ENCODE results near the gene CNTNAP5.

CNTNAP5 gene

GRCh38 chr2:124162256-124162655, 137.2 kb downstream of the CNTNAP5 start:
- DNase-seq, result no peak

DNA sequence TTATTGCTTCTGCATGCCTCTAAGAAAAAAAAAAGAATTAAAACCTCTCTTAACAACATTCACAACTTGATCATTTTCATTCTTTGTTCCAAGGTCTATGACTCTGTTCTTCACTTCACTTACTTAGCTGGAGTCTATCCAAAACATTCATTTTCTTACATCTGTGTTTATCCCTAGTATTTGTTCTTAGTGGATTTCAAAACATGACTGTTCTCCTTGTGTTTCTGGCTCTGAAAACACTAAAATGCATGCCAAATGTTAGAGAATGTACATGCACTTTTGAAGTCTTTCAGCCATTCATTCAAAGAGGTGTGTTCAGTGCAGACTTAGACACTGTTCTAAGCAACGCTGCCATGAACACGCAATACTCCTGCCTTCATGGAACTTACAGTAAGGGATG, 138.8 kb downstream of the CNTNAP5 start:
- no peak for DNase-seq

GRCh38 chr2:124165698-124166097, 140.6 kb downstream of the CNTNAP5 start:
- DNase-seq, result no peak

GRCh38 chr2:124171472-124172063, 146.5 kb downstream of the CNTNAP5 start:
- no peak for DNase-seq

- DNase-seq, result no peak
These were observed 153.6 kb downstream of the CNTNAP5 start for GRCh38 chr2:124178719-124179118.

GRCh38 chr2:124180635-124181034, 155.5 kb downstream of the CNTNAP5 start:
- DNase-seq, result no peak

- no peak for DNase-seq
These were observed 161.7 kb downstream of the CNTNAP5 start for GRCh38 chr2:124186801-124187200.

GRCh38 chr2:124187948-124188347, 162.9 kb downstream of the CNTNAP5 start:
- DNase-seq, result no peak

DNA sequence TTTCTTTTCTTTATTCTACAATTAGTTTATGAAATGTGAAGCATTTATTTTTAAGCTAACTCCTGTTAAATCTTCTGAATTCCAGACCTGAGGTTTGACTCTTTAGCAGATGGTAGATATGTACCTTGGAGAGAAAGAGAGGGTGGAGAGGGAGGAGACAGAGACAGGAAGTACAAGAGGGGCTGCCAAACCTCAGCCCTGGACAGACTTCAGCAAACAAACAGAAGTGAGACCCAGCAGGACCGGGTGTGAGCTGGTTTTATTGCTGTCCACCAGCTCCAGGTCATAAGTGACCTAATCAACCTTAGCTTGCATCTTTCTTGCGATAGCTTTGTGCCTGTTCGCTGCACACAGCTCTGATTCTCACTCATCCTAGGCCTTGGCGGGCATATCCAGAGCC, 168.6 kb downstream of the CNTNAP5 start:
- no peak for DNase-seq

- DNase-seq, result no peak
These were observed 176.6 kb downstream of the CNTNAP5 start for GRCh38 chr2:124201713-124202112.

DNA sequence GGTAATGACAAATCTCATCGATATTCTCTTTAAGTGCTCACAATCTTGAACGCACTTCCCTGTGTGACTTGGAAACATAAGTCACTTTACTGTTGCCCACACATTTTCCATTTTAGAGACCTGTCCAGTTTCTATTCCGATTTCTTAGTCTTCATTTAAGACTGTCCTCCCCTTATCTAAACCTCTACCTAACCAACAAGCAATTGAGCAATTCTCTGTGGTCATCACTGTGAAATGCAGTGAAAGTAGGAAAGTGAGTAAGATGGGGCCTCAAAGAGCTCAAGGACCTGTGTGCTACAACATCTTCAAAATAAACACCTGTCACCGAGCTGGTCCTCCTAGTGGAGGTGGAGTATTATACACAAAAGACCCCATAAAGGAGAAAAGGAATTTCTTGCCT, 184.4 kb downstream of the CNTNAP5 start:
- no peak for DNase-seq

DNA sequence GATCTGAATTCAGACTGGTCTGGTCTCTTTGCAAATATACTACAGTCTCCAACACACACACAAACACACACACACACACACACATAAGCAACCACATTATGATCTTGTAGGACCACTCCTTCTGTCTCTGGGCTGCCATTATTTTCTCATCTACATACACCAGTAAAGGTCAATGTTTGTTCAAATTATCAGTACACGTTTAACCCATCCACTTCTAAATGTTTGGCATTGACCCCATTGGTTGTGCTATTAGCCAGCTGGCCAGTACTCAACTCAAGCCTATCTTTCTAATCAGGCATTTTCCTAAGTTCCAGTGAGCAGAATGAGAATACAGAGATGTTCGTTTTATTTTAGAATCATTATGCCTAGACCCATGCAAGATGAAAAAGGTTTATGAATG, 186.4 kb downstream of the CNTNAP5 start:
- DNase-seq, result no peak

DNA sequence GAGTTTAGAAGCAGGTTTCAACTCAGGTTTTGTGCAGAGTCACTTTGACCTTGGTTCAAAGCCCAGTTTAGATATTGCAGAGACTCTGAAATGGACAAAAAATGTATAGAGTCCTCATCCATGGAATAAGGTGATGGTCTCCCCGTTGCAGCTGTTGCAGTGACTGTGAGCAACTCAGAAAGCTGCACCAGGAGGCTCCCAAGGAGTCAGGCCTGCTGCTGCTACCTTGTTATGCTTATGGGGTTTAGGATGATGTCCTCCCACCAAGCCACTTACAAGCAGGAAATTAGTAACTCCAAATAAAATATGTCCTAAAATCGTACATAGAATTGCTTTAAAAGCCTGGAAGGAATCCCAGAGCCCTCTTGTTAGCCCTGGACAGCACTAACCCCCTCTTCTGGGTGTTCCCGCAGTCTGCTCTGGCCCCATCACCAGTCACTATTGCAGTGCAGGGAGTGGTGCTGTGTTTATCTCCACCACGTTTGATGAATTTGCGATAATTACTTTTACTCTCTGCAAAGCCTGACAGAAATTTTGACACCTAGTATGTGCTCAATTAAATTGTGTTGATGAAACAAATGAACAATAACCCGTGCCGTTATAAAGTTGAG, 189.0 kb downstream of the CNTNAP5 start:
- DNase-seq, result no peak

DNA sequence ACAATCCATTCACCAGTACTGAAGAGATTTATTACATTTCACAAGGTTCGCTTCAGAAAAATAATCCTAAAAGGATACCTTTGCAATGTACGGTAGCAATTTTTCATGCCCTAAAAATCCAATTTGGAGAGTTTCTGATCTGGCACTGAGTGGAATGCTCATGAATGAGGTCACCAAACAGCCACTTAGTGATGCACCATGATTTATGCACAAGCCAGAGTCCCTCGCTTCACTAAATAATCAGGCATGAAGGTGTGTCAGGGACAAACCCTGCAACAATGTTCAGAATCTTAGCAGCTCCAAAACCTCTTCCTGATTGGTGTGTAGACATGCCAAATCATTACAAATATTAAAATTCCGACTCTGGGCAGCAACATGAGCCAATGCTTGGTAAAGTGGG, 221.1 kb downstream of the CNTNAP5 start:
- DNase-seq, result no peak

- DNase-seq, result no peak
These were observed 223.3 kb downstream of the CNTNAP5 start for GRCh38 chr2:124248386-124248785.

DNA sequence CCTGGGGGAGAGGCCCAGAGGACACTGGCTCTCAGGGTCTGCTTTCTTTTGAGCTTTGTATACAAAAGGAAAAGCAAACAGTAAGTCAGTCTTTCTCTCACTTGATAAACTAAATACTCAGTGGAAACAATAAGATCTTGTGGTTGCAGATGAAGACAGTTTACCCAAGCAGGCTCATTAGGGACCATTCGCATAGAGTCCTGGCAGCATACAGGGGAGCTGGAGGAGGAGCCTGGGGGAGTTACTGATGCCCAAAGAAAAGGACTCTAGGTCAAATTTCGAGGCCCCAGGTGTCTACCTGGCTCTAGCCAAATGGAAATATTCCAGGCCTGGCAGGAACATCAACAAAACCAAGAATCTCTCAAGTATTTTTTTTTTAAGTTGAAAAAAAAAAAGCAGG, 225.3 kb downstream of the CNTNAP5 start:
- DNase-seq, result no peak

GRCh38 chr2:124254621-124255020, 229.5 kb downstream of the CNTNAP5 start:
- no peak for DNase-seq

DNA sequence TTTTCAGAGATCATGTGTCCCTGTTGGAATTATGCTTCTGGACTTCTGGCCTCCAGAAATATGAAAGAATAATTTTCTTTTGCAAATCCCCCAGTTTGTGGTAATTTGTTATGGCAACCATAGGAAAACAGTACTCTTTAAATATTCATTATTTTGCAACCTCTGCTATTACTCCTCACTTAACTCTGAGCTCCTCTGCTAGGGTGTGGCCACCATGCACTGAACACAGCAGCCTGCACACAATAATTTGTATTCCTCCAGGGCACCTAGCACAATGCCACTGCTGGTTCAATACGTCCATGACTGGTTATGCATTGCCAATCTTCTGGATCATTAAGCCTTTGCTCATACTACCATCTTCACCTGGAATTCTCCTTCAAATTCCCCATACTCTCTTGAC, 232.0 kb downstream of the CNTNAP5 start:
- no peak for DNase-seq

GRCh38 chr2:124258140-124258880, 233.2 kb downstream of the CNTNAP5 start:
- DNase-seq, result no peak

GRCh38 chr2:124261456-124261855, 236.4 kb downstream of the CNTNAP5 start:
- DNase-seq, result no peak

DNA sequence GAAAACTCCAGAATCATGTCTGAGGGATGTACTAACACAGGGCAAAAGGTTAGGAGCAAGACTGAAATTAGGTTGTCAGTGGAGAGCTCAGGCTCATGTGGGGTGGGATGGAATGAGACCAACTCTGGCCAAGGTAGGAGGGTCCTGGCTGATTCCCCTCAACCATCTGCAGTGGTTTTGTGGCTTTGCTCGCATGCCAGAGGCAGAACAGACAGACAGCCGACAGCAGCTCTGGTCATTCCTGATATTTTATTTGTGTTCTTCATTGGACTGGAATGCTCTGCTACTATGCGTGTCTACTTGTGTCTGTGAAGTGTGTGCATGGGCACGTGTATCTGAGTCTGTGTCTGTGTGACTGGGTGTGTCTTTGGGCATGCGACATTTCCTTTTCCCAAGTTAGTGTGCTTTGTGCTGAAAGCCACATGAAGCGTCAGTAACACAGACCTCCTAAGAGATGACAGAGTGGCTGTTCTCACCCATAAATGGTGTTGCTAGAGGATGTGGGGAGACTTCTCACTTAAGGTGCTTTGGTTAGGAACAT, 239.5 kb downstream of the CNTNAP5 start:
- no peak for DNase-seq

DNA sequence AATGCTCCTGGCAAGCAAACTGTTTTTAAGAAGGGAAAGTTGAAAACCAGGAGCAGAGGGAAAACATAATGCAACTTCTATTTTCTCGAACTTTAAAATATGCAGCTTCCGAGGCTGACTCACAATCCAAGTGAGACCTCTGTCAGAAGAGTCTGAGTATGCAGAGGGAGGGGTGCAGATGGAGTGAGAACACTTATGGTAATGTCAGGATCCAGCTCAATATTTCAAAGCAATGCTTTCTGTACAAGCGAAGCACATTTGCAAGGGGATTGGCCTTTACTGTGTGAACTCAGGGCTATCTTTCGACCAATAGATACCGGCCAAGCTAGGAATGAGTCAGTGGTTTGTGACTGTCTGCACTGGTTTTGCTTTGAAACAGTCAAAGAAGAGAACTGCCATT, 242.7 kb downstream of the CNTNAP5 start:
- no peak for DNase-seq

- no peak for DNase-seq
These were observed 244.3 kb downstream of the CNTNAP5 start for GRCh38 chr2:124269348-124269747.

- DNase-seq, result no peak
These were observed 247.3 kb downstream of the CNTNAP5 start for GRCh38 chr2:124272261-124272841.

Measured in hematopoietic multipotent progenitor cell treated with erythropoietin and hydrocortisone succinate and interleukin-3 and kit ligand, for 8 days (in vitro differentiated cells).